Measurements from ENCODE around the gene DPCD. TPM values are rescaled to one million over a fixed set of nuclear protein-coding genes. Genes with fewer than 3 reads are reported as not detected.
A peak's percentile ranks its signal among the peaks of the same experiment; 100 is the strongest.

Gene DPCD
- 47.0 TPM for polyA plus RNA-seq (2012; ENCODE audit: insufficient read depth, insufficient read length, low read depth)

DNA sequence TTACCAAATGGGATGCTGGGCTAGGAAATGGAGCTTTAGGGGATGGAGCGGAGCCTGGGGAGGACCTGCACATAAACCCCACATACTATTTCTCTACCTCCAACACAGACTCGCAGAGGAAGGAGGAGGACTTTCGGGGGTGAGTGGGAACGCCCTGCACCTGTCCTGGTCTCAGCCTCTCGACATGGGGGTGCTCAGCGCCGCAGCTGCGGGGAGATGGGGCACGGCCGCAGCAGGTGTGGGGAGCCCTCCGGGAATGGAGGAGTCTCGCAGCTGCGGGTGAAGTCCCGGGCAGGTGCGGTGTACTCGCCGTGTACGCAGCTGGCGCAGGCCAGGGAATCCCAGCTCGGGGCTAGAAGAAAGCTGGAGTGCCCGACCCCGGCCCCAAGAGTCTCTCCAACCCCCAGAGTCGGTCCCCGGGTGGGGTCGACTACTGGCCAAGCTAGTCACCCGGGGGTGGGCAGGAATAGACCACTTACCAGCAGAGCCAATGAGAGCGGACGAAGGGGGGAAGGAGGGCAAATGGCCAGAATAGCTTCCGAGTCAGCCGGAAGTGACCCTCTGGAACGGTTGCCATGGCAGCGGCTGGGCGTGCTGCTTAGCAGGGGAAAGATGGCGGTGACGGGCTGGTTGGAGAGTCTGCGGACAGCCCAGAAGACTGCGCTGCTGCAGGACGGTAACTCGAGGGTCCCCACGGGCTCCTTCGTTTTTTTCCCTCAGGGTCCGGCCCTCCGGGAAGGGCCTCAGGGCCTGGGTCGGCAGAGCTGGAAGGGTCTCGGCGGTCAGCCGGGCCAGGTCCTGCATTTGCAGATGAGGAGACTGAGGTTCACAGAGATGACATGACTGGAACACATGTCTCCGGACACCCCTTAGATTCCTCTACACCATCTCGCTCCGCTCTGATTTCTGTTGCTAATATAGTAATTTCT is at the start of gene DPCD, which contains the start of gene POLL:
DPCD (plus strand) TSS at position 597 of the 929 bp plus-strand sequence; CDS start at position 613, 16 bp downstream.
POLL (minus strand) TSS at position 533 of the 929 bp plus-strand sequence. CDS start 897 bp downstream, outside the sequence.
- DNase-seq, result peak; percentile 97
- Histone ChIP-seq H3K4me3 (ENCODE audit: low read depth, low read length) (peak within 1 kb of the TSS; percentile 92), H3K27me3 (no peaks in the 10 kb centered on the region), H3K36me3 (no peaks in the 10 kb centered on the region), H3K9me3 (no peaks in the 10 kb centered on the region), H3K4me1 (no peaks in the 10 kb centered on the region)
- TF ChIP-seq, protein P1, sequence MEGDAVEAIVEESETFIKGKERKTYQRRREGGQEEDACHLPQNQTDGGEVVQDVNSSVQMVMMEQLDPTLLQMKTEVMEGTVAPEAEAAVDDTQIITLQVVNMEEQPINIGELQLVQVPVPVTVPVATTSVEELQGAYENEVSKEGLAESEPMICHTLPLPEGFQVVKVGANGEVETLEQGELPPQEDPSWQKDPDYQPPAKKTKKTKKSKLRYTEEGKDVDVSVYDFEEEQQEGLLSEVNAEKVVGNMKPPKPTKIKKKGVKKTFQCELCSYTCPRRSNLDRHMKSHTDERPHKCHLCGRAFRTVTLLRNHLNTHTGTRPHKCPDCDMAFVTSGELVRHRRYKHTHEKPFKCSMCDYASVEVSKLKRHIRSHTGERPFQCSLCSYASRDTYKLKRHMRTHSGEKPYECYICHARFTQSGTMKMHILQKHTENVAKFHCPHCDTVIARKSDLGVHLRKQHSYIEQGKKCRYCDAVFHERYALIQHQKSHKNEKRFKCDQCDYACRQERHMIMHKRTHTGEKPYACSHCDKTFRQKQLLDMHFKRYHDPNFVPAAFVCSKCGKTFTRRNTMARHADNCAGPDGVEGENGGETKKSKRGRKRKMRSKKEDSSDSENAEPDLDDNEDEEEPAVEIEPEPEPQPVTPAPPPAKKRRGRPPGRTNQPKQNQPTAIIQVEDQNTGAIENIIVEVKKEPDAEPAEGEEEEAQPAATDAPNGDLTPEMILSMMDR (IDR thresholded peaks at IDR 0.05; ENCODE audit: low read depth, low read length), result no peak

DNA sequence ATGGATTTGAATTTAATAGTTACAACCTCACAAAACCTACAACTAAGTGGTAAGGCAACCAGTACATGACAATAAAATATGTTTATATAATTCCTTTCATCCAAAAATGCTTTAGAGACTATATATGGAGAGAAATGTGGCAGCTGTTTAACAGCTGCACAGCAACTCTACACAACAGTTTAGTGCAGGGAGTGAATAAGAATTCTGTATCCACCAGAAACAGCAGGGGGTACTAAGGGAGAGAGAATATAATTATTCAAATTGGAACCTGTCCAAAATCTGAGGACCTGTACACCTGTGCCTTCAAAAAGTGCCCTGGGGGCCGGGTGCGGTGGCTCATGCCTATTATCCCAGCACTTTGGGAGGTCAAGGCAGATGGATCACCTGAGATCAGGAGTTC is 49.7 kb upstream of the DPCD start:
- Histone ChIP-seq H3K4me3 (ENCODE audit: low read depth, low read length) (no peak overlapping the region), H3K4me1 (no peaks in the 10 kb centered on the region), H3K27me3 (no peaks in the 10 kb centered on the region), H3K9me3 (no peaks in the 10 kb centered on the region), H3K36me3 (no peaks in the 10 kb centered on the region; the same call in 1 of the 2 replicates)
- no peak for DNase-seq
- TF ChIP-seq, protein P1 (IDR thresholded peaks at IDR 0.05; ENCODE audit: low read depth, low read length), result no peak

DNA sequence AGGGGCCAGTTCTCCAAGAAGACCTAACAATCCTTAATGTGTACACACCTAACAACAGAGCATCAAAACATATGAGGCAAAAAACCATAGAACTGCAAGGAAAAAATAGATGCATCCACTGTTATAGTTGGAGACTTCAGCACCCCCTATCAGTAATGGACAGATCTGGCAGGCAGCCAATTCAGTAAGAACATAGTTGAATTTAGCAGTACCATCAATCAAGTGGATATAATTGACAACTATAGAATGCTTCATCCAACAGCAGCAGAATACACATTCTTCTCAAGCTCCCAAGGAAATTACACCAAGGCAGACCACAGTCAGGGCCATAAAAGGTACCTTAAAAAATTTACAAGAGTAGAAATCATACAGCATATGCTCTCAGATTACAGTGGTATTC is 42.2 kb upstream of the DPCD start:
- Histone ChIP-seq H3K4me3 (ENCODE audit: low read depth, low read length) (no peak overlapping the region), H3K27me3 (no peaks in the 10 kb centered on the region), H3K4me1 (peaks cover 12% of the 10 kb centered on the region), H3K9me3 (no peaks in the 10 kb centered on the region; the same call in 1 of the 2 replicates), H3K36me3 (no peaks in the 10 kb centered on the region)
- TF ChIP-seq, protein P1 (IDR thresholded peaks at IDR 0.05; ENCODE audit: low read depth, low read length), result no peak
- peak; percentile 72 for DNase-seq

DNA sequence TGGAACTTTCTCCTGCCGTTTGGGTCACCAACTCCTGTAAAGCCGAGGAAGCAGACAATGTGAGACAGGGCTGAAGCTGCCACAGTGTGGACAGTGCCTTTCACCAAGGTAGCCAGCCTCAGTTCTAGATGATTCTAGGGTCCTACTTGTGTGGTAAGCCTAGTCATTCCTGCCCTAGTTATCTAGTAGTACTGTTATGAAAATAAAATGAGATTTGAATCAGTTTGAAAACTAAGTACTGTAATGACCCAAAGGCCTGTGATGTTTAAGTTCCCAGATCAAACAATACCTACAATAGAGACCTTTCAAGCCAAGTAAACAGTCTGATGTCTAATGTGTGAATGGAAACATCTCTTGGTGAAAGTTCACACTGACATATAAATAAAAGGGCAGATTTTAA is 37.2 kb upstream of the DPCD start:
- Histone ChIP-seq H3K9me3 (no peaks in the 10 kb centered on the region; the same call in 1 of the 2 replicates), H3K36me3 (no peaks in the 10 kb centered on the region), H3K27me3 (no peaks in the 10 kb centered on the region), H3K4me1 (peaks cover 5% of the 10 kb centered on the region; the same call in 1 of the 2 replicates), H3K4me3 (ENCODE audit: low read depth, low read length) (no peak overlapping the region)
- TF ChIP-seq, protein P1 (IDR thresholded peaks at IDR 0.05; ENCODE audit: low read depth, low read length), result no peak
- DNase-seq, result no peak

DNA sequence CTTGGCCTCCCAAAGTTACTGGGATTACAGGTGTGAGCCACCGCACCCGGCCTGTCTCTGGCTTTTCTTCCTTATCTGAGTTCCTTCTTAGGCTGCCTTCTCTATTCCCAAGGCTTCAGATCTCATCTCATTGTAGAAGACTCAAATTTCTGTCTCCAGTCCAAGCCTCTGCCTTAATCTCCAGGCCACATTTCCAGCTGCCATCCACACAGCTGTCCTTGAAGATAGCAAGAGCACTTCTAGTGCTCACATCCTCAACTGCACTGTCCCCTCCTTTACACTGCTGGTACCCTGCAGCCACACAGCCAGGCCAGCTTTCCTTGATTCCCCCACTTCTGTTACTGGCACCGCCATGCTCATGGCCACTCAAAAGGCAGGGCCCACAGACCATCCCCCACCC is 35.7 kb upstream of the DPCD start:
- H3K36me3 ChIP-seq, result no peaks in the 10 kb centered on the region
- no peaks in the 10 kb centered on the region for H3K9me3 ChIP-seq
- no peak overlapping the region for H3K4me3 ChIP-seq (ENCODE audit: low read depth, low read length)
- no peak for DNase-seq
- TF ChIP-seq, protein P1 (IDR thresholded peaks at IDR 0.05; ENCODE audit: low read depth, low read length), result no peak
- H3K4me1 ChIP-seq, result no peaks in the 10 kb centered on the region
- no peaks in the 10 kb centered on the region for H3K27me3 ChIP-seq

DNA sequence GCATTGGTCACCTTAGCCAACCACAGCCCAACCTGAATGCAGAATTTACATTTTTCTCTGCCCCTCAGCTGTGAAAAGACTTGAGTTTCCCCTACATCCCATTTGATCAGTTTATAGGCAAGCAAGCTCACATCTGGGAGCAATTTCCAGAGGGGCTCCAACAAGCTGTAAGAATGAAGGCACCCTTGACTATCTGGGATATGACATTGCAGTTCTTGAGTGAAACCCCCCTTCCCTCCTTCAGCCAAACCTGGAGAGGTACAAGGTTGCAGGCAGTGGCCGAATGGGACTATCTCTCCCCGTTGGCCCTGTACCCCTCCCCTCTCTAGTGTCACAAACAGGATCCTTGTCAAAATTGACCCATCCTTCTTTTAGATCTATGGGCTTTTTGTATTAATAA is 30.6 kb upstream of the DPCD start:
- Histone ChIP-seq H3K36me3 (no peaks in the 10 kb centered on the region), H3K27me3 (no peaks in the 10 kb centered on the region), H3K9me3 (no peaks in the 10 kb centered on the region), H3K4me3 (ENCODE audit: low read depth, low read length) (no peak overlapping the region), H3K4me1 (peaks cover 33% of the 10 kb centered on the region)
- DNase-seq, result no peak
- TF ChIP-seq, protein P1 (IDR thresholded peaks at IDR 0.05; ENCODE audit: low read depth, low read length), result no peak
